Esophagus squamous epithelium (tissue), 5 donors: Measurements from ENCODE around the gene UNCX. TPM values are rescaled to one million over a fixed set of nuclear protein-coding genes. Genes with fewer than 3 reads are reported as not detected.
"Not testable (repeated sequence)": the region's sequence is repeated elsewhere in the genome, so short reads cannot be mapped to it uniquely, and the experiment has no call there.

Experiments
- DNase-seq: peaks from one replicate; lab custom pipeline; 2025; lab: John Stamatoyannopoulos, UW
- H3K27ac ChIP-seq, 4 donors: fragments of 200-600 bp; sonication (generic); one replicate each; pipeline ENCODE4 v1.5.1; 2016 to 2019; ENCODE audit warnings: mild to moderate bottlenecking in 1 of 4
- H3K27me3 ChIP-seq, 4 donors: fragments of 200-600 bp; sonication (generic); 1 replicate in 3 of 4; 2 replicates in 1 of 4; pipeline versions ENCODE4 v1.5.1 to v1.6.0; 2017 to 2021; ENCODE audit warnings: antibody characterized with exemption in 1 of 4
- H3K36me3 ChIP-seq, 3 donors: fragments of 200-600 bp; sonication (generic); one replicate each; pipeline ENCODE4 v1.5.1; 2016 to 2019
- H3K4me1 ChIP-seq, 3 donors: fragments of 200-600 bp; sonication (generic); one replicate each; pipeline ENCODE4 v1.5.1; 2017 to 2019
- H3K4me3 ChIP-seq, 4 donors: fragments of 200-600 bp; sonication (generic); 1 replicate in 3 of 4; 2 replicates in 1 of 4; pipeline ENCODE4 v1.5.1; 2016 to 2019; ENCODE audit warnings: mild to moderate bottlenecking in 2 of 4, moderate library complexity in 1 of 4
- H3K9me3 ChIP-seq, 3 donors: fragments of 200-600 bp; sonication (generic); one replicate each; pipeline ENCODE4 v1.5.1; 2016 to 2019
- CTCF ChIP-seq, 6 experiments: fragments of 450-650 bp in 4 of 6; fragments of 200-600 bp in 2 of 6; sonication (generic) in 2 of 6; IDR thresholded peaks; one replicate each; pipeline ENCODE4 v1.5.1; 2016 to 2019; ENCODE audit warnings: antibody characterized with exemption in 6 of 6, mild to moderate bottlenecking in 4 of 6, moderate library complexity in 4 of 6
- POLR2A ChIP-seq, 4 donors: fragments of 450-650 bp; IDR thresholded peaks; one replicate each; pipeline ENCODE4 v1.6.1; 2017; ENCODE audit warnings: antibody characterized with exemption in 4 of 4, mild to moderate bottlenecking in 4 of 4, moderate library complexity in 3 of 4
- WGBS, 2 donors: methylation state at CpG; one replicate each; pipeline ENCODE4 v1.1.5; 2018; 5-methylcytosine and 5-hydroxymethylcytosine counted together
- intact Hi-C: fragments of 100-400 bp; cut with DNase I; formaldehyde crosslinking; loops from one replicate; pipeline ENCODE4 v1.15.0; 2022
- total RNA-seq, 4 donors: library from RNA; depleted of rRNA; stranded (reverse); fragments of >200 nt; gene quantifications; one replicate each; pipeline ENCODE4 v1.1.0, GENCODE V29; 2016
- donor health status: DM: yes; HTN: yes; CAD: no.

Gene UNCX
- total RNA-seq, 4 donors from 2014 or later, result not detected

GRCh38 chr7:1192171-1192676, 40.4 kb upstream of the UNCX start:
- peaks cover 0 to 87% (median 0%) of the 10 kb centered on the region in 4 donors for H3K27me3 ChIP-seq
- H3K9me3 ChIP-seq, result no peaks in the 10 kb centered on the region
- WGBS, 2 donors, result 37 to 45% methylated on average over 12 to 14 of the region's 15 CpGs
- TF ChIP-seq CTCF (IDR thresholded peaks at IDR 0.05), result no peak
- TF ChIP-seq POLR2A (IDR thresholded peaks at IDR 0.05), result no peak
- H3K4me1 ChIP-seq, result no peaks in the 10 kb centered on the region
- no peak for DNase-seq
- H3K36me3 ChIP-seq, result no peaks in the 10 kb centered on the region
- intact Hi-C loops, result no loop called here
- H3K4me3 ChIP-seq, result no peak overlapping the region
- H3K27ac ChIP-seq, result no peak overlapping the region

DNA sequence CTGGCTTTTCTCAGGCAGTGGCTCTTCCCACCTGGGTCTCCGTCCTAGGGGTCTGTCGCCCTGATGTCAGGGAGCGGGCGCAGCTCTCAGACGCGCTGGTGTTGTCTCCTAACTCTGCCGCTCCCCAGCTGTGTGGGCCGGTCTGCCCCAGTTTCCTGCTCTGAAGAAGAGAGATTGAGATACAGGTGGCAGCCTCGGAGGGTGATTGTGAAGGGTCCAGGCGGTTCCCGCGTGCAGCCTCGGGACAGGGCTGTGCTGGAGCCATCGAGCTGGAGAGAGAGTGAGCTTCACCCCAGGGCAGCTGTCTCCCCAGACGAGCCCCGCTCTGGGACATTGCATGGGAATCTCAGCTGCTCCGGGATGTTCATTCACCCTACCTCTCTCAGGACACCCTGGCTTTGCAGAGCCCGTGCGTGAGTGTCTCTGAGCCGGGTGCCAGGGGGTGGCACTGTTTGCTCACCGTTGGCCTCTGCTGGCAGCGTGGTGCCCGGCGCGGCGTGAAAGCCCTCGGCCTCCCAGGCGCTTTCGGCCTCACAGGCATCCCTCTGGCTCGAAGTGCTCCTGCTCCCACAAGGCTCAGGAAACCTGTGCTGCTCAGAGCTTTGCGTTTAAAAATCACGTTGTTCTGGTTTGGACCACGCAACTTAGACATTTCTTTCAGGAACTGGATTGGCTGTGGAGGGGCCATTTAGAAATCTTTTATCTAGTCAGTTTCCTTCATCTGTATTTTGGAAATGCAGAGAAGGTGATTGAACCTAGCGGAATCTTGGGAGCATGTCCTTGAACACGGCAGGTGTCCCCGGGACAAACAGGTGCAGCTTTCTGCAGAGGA, 38.9 kb upstream of the UNCX start:
- Histone ChIP-seq H3K4me1 (peaks cover 0 to 8% (median 0%) of the 10 kb centered on the region in 3 donors), H3K27ac (no peak overlapping the region), H3K36me3 (no peaks in the 10 kb centered on the region), H3K27me3 (peaks cover 0 to 88% (median 0%) of the 10 kb centered on the region in 4 donors), H3K9me3 (no peaks in the 10 kb centered on the region), H3K4me3 (no peak overlapping the region)
- DNase-seq, result no peak
- TF ChIP-seq CTCF (IDR thresholded peaks at IDR 0.05) (peak in 5 of 6 experiments; percentile 28 to 59 (median 42)), POLR2A (IDR thresholded peaks at IDR 0.05) (no peak)
- 68 to 85% methylated on average over 2 to 9 of the region's 36 CpGs for WGBS, 2 donors
- intact Hi-C loops, result no loop called here

GRCh38 chr7:1196441-1196840, 36.2 kb upstream of the UNCX start:
- H3K9me3 ChIP-seq, H3K36me3 ChIP-seq, H3K4me1 ChIP-seq, H3K4me3 ChIP-seq, H3K27ac ChIP-seq, intact Hi-C loops, DNase-seq: not testable (repeated sequence)
- no CpG with 5 or more reads among the region's 4 CpGs for WGBS, 2 donors
- H3K27me3 ChIP-seq, result peaks cover 0 to 88% (median 0%) of the 10 kb centered on the region in 4 donors

- H3K4me3 ChIP-seq, result no peak overlapping the region
- H3K27me3 ChIP-seq, result peaks cover 0 to 88% (median 0%) of the 10 kb centered on the region in 4 donors
- 77 to 89% methylated on average over 5 to 6 of the region's 6 CpGs for WGBS, 2 donors
- H3K27ac ChIP-seq, result no peak overlapping the region
- H3K36me3 ChIP-seq, result no peaks in the 10 kb centered on the region
- peaks cover 0 to 8% (median 0%) of the 10 kb centered on the region in 3 donors for H3K4me1 ChIP-seq
- no peak for DNase-seq
- H3K9me3 ChIP-seq, result no peaks in the 10 kb centered on the region
- intact Hi-C loops, result no loop called here
- no peak for TF ChIP-seq POLR2A (IDR thresholded peaks at IDR 0.05)
- TF ChIP-seq CTCF (IDR thresholded peaks at IDR 0.05), result no peak
Observed at GRCh38 chr7:1196950-1197349, 35.7 kb upstream of the UNCX start.

GRCh38 chr7:1197997-1198625, 34.6 kb upstream of the UNCX start:
- 34 to 45% methylated on average over 15 of the region's 15 CpGs for WGBS, 2 donors
- no peak overlapping the region for H3K27ac ChIP-seq
- TF ChIP-seq CTCF (IDR thresholded peaks at IDR 0.05), result no peak
- no peak for TF ChIP-seq POLR2A (IDR thresholded peaks at IDR 0.05)
- peaks cover 0 to 8% (median 0%) of the 10 kb centered on the region in 3 donors for H3K4me1 ChIP-seq
- no peak overlapping the region for H3K4me3 ChIP-seq
- peaks cover 0 to 87% (median 0%) of the 10 kb centered on the region in 4 donors for H3K27me3 ChIP-seq
- intact Hi-C loops, result no loop called here
- DNase-seq, result no peak
- H3K36me3 ChIP-seq, result no peaks in the 10 kb centered on the region
- no peaks in the 10 kb centered on the region for H3K9me3 ChIP-seq
